H9 (cell line): Measurements from ENCODE around the gene KRTAP5-4. TPM values are rescaled to one million over a fixed set of nuclear protein-coding genes. Genes with fewer than 3 reads are reported as not detected.

Experiments used
- DNase-seq: peaks from one replicate; pipeline ENCODE4 v3.0.0-alpha.2; 2017
- H2AFZ ChIP-seq: one replicate; pipeline ENCODE4 v1.6.1; 2013; ENCODE audit warnings: mild to moderate bottlenecking, low read length, control low read depth, moderate library complexity
- H2AK5ac ChIP-seq: 2 replicates; pipeline ENCODE4 v1.6.1; 2013; ENCODE audit warnings: low read length, control low read depth, mixed read lengths; ENCODE audit not compliant: insufficient read length
- H2BK120ac ChIP-seq: one replicate; pipeline ENCODE4 v1.6.1; 2013; ENCODE audit warnings: low read depth, mild to moderate bottlenecking, low read length, control low read depth, inconsistent platforms; ENCODE audit not compliant: poor library complexity, severe bottlenecking
- H2BK12ac ChIP-seq: 2 replicates; pipeline ENCODE4 v1.6.1; 2013; ENCODE audit warnings: low read length, control low read depth, mixed read lengths, low read depth; ENCODE audit not compliant: insufficient read length
- H2BK15ac ChIP-seq: 2 replicates; pipeline ENCODE4 v1.6.1; 2013; ENCODE audit warnings: low read depth, low read length, control low read depth
- H2BK20ac ChIP-seq: one replicate; pipeline ENCODE4 v1.6.1; 2013; ENCODE audit warnings: low read depth, mild to moderate bottlenecking, low read length, control low read depth, inconsistent platforms; ENCODE audit not compliant: poor library complexity, severe bottlenecking
- H2BK5ac ChIP-seq: 2 replicates; pipeline ENCODE4 v1.6.1; 2013; ENCODE audit warnings: low read length, control low read depth, mixed read lengths; ENCODE audit not compliant: insufficient read length
- H3K14ac ChIP-seq: 2 replicates; pipeline ENCODE4 v1.6.1; 2013; ENCODE audit warnings: low read length, control low read depth; ENCODE audit not compliant: insufficient read depth
- H3K18ac ChIP-seq: 2 replicates; pipeline ENCODE4 v1.6.1; 2013; ENCODE audit warnings: low read depth, mild to moderate bottlenecking, mixed read lengths, low read length, control low read depth; ENCODE audit not compliant: insufficient read length
- H3K23ac ChIP-seq: 2 replicates; pipeline ENCODE4 v1.6.1; 2013; ENCODE audit warnings: low read length, control low read depth, mixed read lengths, low read depth; ENCODE audit not compliant: insufficient read length
- H3K23me2 ChIP-seq: 2 replicates; pipeline ENCODE4 v1.6.1; 2013; ENCODE audit warnings: low read depth, mild to moderate bottlenecking, mixed read lengths, low read length, control low read depth; ENCODE audit not compliant: insufficient read length, poor library complexity, severe bottlenecking
- H3K27ac ChIP-seq: 2 replicates; pipeline ENCODE4 v1.5.1; 2013; ENCODE audit warnings: low read length, control low read depth, mixed read lengths, low read depth; ENCODE audit not compliant: insufficient read length
- H3K27me3 ChIP-seq: 2 replicates; pipeline ENCODE4 v1.6.1; 2013; ENCODE audit warnings: low read length, control low read depth, inconsistent platforms; ENCODE audit not compliant: insufficient read depth
- H3K4ac ChIP-seq: 2 replicates; pipeline ENCODE4 v1.6.1; 2013; ENCODE audit warnings: low read depth, mild to moderate bottlenecking, control low read depth, inconsistent platforms, low read length, moderate library complexity
- H3K4me1 ChIP-seq: 2 replicates; pipeline ENCODE4 v1.6.1; 2013; ENCODE audit warnings: low read length, control low read depth, inconsistent platforms; ENCODE audit not compliant: insufficient read depth
- H3K4me2 ChIP-seq: 2 replicates; pipeline ENCODE4 v1.6.1; 2013; ENCODE audit warnings: low read length, control low read depth, mixed read lengths; ENCODE audit not compliant: insufficient read length, insufficient read depth
- H3K56ac ChIP-seq: 2 replicates; pipeline ENCODE4 v1.6.1; 2013; ENCODE audit warnings: low read depth, mild to moderate bottlenecking, mixed read lengths, low read length, control low read depth; ENCODE audit not compliant: insufficient read length
- H3K79me1 ChIP-seq: 2 replicates; pipeline ENCODE4 v1.6.1; 2013; ENCODE audit warnings: low read depth, mild to moderate bottlenecking, moderate library complexity, low read length, control low read depth, inconsistent platforms; ENCODE audit not compliant: insufficient read depth, poor library complexity, severe bottlenecking
- H3K79me2 ChIP-seq: 2 replicates; pipeline ENCODE4 v1.6.1; 2013; ENCODE audit warnings: low read length, control low read depth, inconsistent platforms; ENCODE audit not compliant: insufficient read depth
- H3K9ac ChIP-seq: 2 replicates; pipeline ENCODE4 v1.6.1; 2013; ENCODE audit warnings: low read length, control low read depth, mixed read lengths; ENCODE audit not compliant: insufficient read length; ENCODE audit errors: extremely low read depth
- H3K9me3 ChIP-seq: one replicate; pipeline ENCODE4 v1.6.1; 2013; ENCODE audit warnings: low read depth, low read length, inconsistent platforms; ENCODE audit not compliant: control insufficient read depth
- H3T11ph ChIP-seq: one replicate; pipeline ENCODE4 v1.6.1; 2013; ENCODE audit warnings: mild to moderate bottlenecking, low read length, control low read depth, inconsistent platforms
- H4K20me1 ChIP-seq: one replicate; pipeline ENCODE4 v1.6.1; 2013; ENCODE audit not compliant: control insufficient read depth, insufficient read length, insufficient read depth
- H4K5ac ChIP-seq: 2 replicates; pipeline ENCODE4 v1.6.1; 2013; ENCODE audit warnings: low read depth, mild to moderate bottlenecking, mixed read lengths, low read length, control low read depth; ENCODE audit not compliant: insufficient read length
- H4K8ac ChIP-seq: replicated peaks from 2 replicates; pipeline ENCODE4 v1.6.1; 2013; ENCODE audit warnings: low read length, control low read depth, mixed read lengths, low read depth; ENCODE audit not compliant: insufficient read length
- H4K91ac ChIP-seq: 2 replicates; pipeline ENCODE4 v1.6.1; 2013; ENCODE audit warnings: low read depth, mild to moderate bottlenecking, moderate library complexity, mixed read lengths, low read length, control low read depth; ENCODE audit not compliant: insufficient read length
- H3K27ac Mint-ChIP-seq, 3 experiments: 2 replicates in 2 of 3; 3 replicates in 1 of 3; pipeline ENCODE4 v1.8.0; 2020 to 2021; ENCODE audit warnings: mixed read lengths in 3 of 3, mild to moderate bottlenecking in 1 of 3, moderate library complexity in 1 of 3
- H3K27me3 Mint-ChIP-seq: 2 replicates; pipeline ENCODE4 v1.8.0; 2021; ENCODE audit warnings: low read depth, mild to moderate bottlenecking, moderate library complexity, mixed read lengths
- H3K36me3 Mint-ChIP-seq, 3 experiments: 2 replicates in 2 of 3; 3 replicates in 1 of 3; pipeline ENCODE4 v1.8.0; 2020 to 2021; ENCODE audit warnings: low read depth in 3 of 3, mixed read lengths in 3 of 3; ENCODE audit not compliant: insufficient read depth in 1 of 3
- H3K4me1 Mint-ChIP-seq, 2 experiments: 2 replicates each; pipeline ENCODE4 v1.8.0; 2020; ENCODE audit warnings: mixed read lengths in 2 of 2
- H3K4me3 Mint-ChIP-seq, 2 experiments: 2 replicates in 1 of 2; 3 replicates in 1 of 2; pipeline ENCODE4 v1.8.0; 2020 to 2021; ENCODE audit warnings: mild to moderate bottlenecking in 2 of 2, mixed read lengths in 2 of 2, moderate library complexity in 1 of 2
- H3K9me3 Mint-ChIP-seq, 2 experiments: 2 replicates in 1 of 2; 3 replicates in 1 of 2; pipeline ENCODE4 v1.8.0; 2020; ENCODE audit warnings: mild to moderate bottlenecking in 2 of 2, mixed read lengths in 2 of 2, moderate library complexity in 1 of 2
- WGBS: extraction: QIAGEN DNeasy Blood & Tissue Kit; methylation state at CpG from one replicate; pipeline ENCODE4 v1.1.7; 2013; ENCODE audit warnings: missing lambda C conversion rate, low lambda C conversion rate, mixed read lengths; ENCODE audit not compliant: insufficient read length; ENCODE audit errors: extremely low coverage; 5-methylcytosine and 5-hydroxymethylcytosine counted together
- total RNA-seq: library from RNA; stranded (reverse); gene quantifications from 2 replicates; pipeline ENCODE4 v1.2.1, GENCODE V29; 2021
- TF ChIP-seq, protein P1 (sequence below): fragments of 200-600 bp; sonication (generic); conservative IDR thresholded peaks from 3 replicates; pipeline ENCODE4 v1.8.0; 2021; ENCODE audit warnings: antibody characterized with exemption, mild to moderate bottlenecking

Gene KRTAP5-4
- total RNA-seq, 1 experiment from 2014 or later = not detected

- no peak overlapping the region for H2AFZ ChIP-seq
- no peak overlapping the region for H3K27ac ChIP-seq
- no peak overlapping the region for H3K9ac ChIP-seq
- no peak overlapping the region for H3K4me3 Mint-ChIP-seq
- TF ChIP-seq, protein P1, sequence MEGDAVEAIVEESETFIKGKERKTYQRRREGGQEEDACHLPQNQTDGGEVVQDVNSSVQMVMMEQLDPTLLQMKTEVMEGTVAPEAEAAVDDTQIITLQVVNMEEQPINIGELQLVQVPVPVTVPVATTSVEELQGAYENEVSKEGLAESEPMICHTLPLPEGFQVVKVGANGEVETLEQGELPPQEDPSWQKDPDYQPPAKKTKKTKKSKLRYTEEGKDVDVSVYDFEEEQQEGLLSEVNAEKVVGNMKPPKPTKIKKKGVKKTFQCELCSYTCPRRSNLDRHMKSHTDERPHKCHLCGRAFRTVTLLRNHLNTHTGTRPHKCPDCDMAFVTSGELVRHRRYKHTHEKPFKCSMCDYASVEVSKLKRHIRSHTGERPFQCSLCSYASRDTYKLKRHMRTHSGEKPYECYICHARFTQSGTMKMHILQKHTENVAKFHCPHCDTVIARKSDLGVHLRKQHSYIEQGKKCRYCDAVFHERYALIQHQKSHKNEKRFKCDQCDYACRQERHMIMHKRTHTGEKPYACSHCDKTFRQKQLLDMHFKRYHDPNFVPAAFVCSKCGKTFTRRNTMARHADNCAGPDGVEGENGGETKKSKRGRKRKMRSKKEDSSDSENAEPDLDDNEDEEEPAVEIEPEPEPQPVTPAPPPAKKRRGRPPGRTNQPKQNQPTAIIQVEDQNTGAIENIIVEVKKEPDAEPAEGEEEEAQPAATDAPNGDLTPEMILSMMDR = no peak
- DNase-seq = no peak
- no peaks in the 10 kb centered on the region for H3K9me3 ChIP-seq
- H3K23me2 ChIP-seq = no peaks in the 10 kb centered on the region
- peaks cover 23 to 27% of the 10 kb centered on the region in 2 experiments for H3K4me1 Mint-ChIP-seq
- no peaks in the 10 kb centered on the region for H3K79me1 ChIP-seq
- H3K4me1 ChIP-seq = peaks cover 3% of the 10 kb centered on the region; the same call in 1 of the 2 replicates
- H2BK15ac ChIP-seq = no peak overlapping the region
- no peaks in the 10 kb centered on the region for H3K27me3 ChIP-seq
- no peaks in the 10 kb centered on the region for H3K36me3 Mint-ChIP-seq
- no peak overlapping the region for H4K5ac ChIP-seq
- H2BK12ac ChIP-seq = no peak overlapping the region
- H4K8ac ChIP-seq = no peak overlapping the region
- peaks cover 0 to 2% of the 10 kb centered on the region in 2 experiments; a peak in 2 of 5 replicates for H3K9me3 Mint-ChIP-seq
- H2AK5ac ChIP-seq = no peak overlapping the region
- H3K18ac ChIP-seq = no peak overlapping the region
- H3K79me2 ChIP-seq = no peaks in the 10 kb centered on the region
- no peak overlapping the region for H2BK120ac ChIP-seq
- H2BK5ac ChIP-seq = no peak overlapping the region
- H3K56ac ChIP-seq = no peak overlapping the region
- H3K4ac ChIP-seq = no peak overlapping the region
- no peak overlapping the region for H3K14ac ChIP-seq
- H3T11ph ChIP-seq = no peak overlapping the region
- H3K4me2 ChIP-seq = no peak overlapping the region
- no CpG with 5 or more reads among the region's 9 CpGs for WGBS
- no peak overlapping the region for H2BK20ac ChIP-seq
- H4K91ac ChIP-seq = no peak overlapping the region
- H3K23ac ChIP-seq = no peak overlapping the region
- no peak overlapping the region for H3K27ac Mint-ChIP-seq
- H4K20me1 ChIP-seq = no peaks in the 10 kb centered on the region
- H3K27me3 Mint-ChIP-seq = peaks cover 78% of the 10 kb centered on the region
Measured at GRCh38 chr11:1592628-1593027, 29.3 kb downstream of the KRTAP5-4 start.
